Trophoblast cell (in vitro differentiated cells and primary cell): ENCODE measurements around the gene PEF1.

Experiments
- DNase-seq, 2 donors: peaks; one replicate each; pipeline ENCODE4 v3.0.0-alpha.2; 2016
- H2AFZ ChIP-seq: 2 replicates; pipeline ENCODE4 v1.6.1; 2013; ENCODE audit warnings: low read length, moderate library complexity, mild to moderate bottlenecking; ENCODE audit not compliant: insufficient read depth, poor library complexity
- H2AK5ac ChIP-seq: 2 replicates; pipeline ENCODE4 v1.6.1; 2013; ENCODE audit warnings: mild to moderate bottlenecking, low read length
- H2BK120ac ChIP-seq: 2 replicates; pipeline ENCODE4 v1.6.1; 2013; ENCODE audit warnings: low read length, mild to moderate bottlenecking, moderate library complexity; ENCODE audit not compliant: insufficient read depth, poor library complexity
- H2BK12ac ChIP-seq: 2 replicates; pipeline ENCODE4 v1.6.1; 2013; ENCODE audit warnings: mild to moderate bottlenecking, low read length, moderate library complexity
- H2BK5ac ChIP-seq: 2 replicates; pipeline ENCODE4 v1.6.1; 2013; ENCODE audit warnings: low read length, low read depth, moderate library complexity, mild to moderate bottlenecking; ENCODE audit not compliant: poor library complexity
- H3K14ac ChIP-seq: 2 replicates; pipeline ENCODE4 v1.6.1; 2013; ENCODE audit warnings: mild to moderate bottlenecking, low read length
- H3K18ac ChIP-seq: 2 replicates; pipeline ENCODE4 v1.6.1; 2013; ENCODE audit warnings: mild to moderate bottlenecking, low read length
- H3K23ac ChIP-seq: 2 replicates; pipeline ENCODE4 v1.6.1; 2013; ENCODE audit warnings: low read length
- H3K27ac ChIP-seq: 2 replicates; pipeline ENCODE4 v1.5.1; 2013; ENCODE audit warnings: low read depth, mild to moderate bottlenecking, inconsistent platforms, low read length, moderate library complexity
- H3K27me3 ChIP-seq: 2 replicates; pipeline ENCODE4 v1.6.1; 2013; ENCODE audit warnings: inconsistent platforms, mild to moderate bottlenecking, low read length, moderate library complexity; ENCODE audit not compliant: insufficient read depth
- H3K36me3 ChIP-seq, 2 experiments: 1 replicate in 1 of 2; 2 replicates in 1 of 2; pipeline ENCODE4 v1.6.1; 2013; ENCODE audit warnings: low read length in 2 of 2, mild to moderate bottlenecking in 2 of 2, moderate library complexity in 1 of 2; ENCODE audit not compliant: insufficient read depth in 2 of 2, control insufficient read depth in 1 of 2
- H3K4ac ChIP-seq: 2 replicates; pipeline ENCODE4 v1.6.1; 2013; ENCODE audit warnings: low read depth, mild to moderate bottlenecking, low read length, moderate library complexity
- H3K4me1 ChIP-seq, 2 experiments: 1 replicate in 1 of 2; 2 replicates in 1 of 2; pipeline ENCODE4 v1.6.1; 2013; ENCODE audit warnings: low read length in 2 of 2, mild to moderate bottlenecking in 2 of 2, moderate library complexity in 1 of 2; ENCODE audit not compliant: insufficient read depth in 2 of 2, control insufficient read depth in 1 of 2
- H3K4me2 ChIP-seq: 2 replicates; pipeline ENCODE4 v1.6.1; 2013; ENCODE audit warnings: inconsistent platforms, mild to moderate bottlenecking, low read length, moderate library complexity
- H3K4me3 ChIP-seq: 2 replicates; pipeline ENCODE4 v1.5.1; 2013; ENCODE audit warnings: mild to moderate bottlenecking, low read depth, low read length, inconsistent platforms
- H3K79me1 ChIP-seq: one replicate; pipeline ENCODE4 v1.6.1; 2013; ENCODE audit warnings: low read length
- H3K79me2 ChIP-seq: 2 replicates; pipeline ENCODE4 v1.6.1; 2013; ENCODE audit warnings: low read length, mild to moderate bottlenecking; ENCODE audit not compliant: control insufficient read depth, insufficient read depth, poor library complexity
- H3K9ac ChIP-seq: 2 replicates; pipeline ENCODE4 v1.6.1; 2013; ENCODE audit warnings: mild to moderate bottlenecking, low read length
- H3K9me3 ChIP-seq: 2 replicates; pipeline ENCODE4 v1.6.1; 2013; ENCODE audit warnings: low read depth, mild to moderate bottlenecking, control low read depth, inconsistent platforms, low read length; ENCODE audit not compliant: insufficient read depth
- H4K12ac ChIP-seq: 2 replicates; pipeline ENCODE4 v1.6.1; 2013; ENCODE audit warnings: low read depth, mild to moderate bottlenecking, low read length, moderate library complexity
- H4K8ac ChIP-seq: 2 replicates; pipeline ENCODE4 v1.6.1; 2013; ENCODE audit warnings: low read depth, mild to moderate bottlenecking, low read length, moderate library complexity
- H4K91ac ChIP-seq: one replicate; pipeline ENCODE4 v1.6.1; 2013; ENCODE audit warnings: low read depth, mild to moderate bottlenecking, low read length, moderate library complexity
- WGBS: extraction: QIAGEN DNeasy Blood & Tissue Kit; methylation state at CpG from one replicate; pipeline ENCODE4 v1.1.7; 2013; ENCODE audit warnings: missing lambda C conversion rate; ENCODE audit not compliant: insufficient read length, insufficient coverage; ENCODE audit errors: extremely low coverage; 5-methylcytosine and 5-hydroxymethylcytosine counted together

Gene PEF1

GRCh38 chr1:31609514-31610118 lies 35.1 kb downstream of the PEF1 start:
- no peak overlapping the region for H2BK120ac ChIP-seq
- no peak overlapping the region for H3K4me3 ChIP-seq
- no peak overlapping the region for H2AK5ac ChIP-seq
- H2BK12ac ChIP-seq = no peak overlapping the region
- H3K4ac ChIP-seq = no peak overlapping the region
- no peak overlapping the region for H4K8ac ChIP-seq
- no peak overlapping the region for H3K23ac ChIP-seq
- no peaks in the 10 kb centered on the region for H3K79me1 ChIP-seq
- H3K4me2 ChIP-seq = no peak overlapping the region
- no peak for DNase-seq
- no peak overlapping the region for H2BK5ac ChIP-seq
- no peak overlapping the region for H3K14ac ChIP-seq
- H3K27me3 ChIP-seq = no peaks in the 10 kb centered on the region
- H4K91ac ChIP-seq = no peak overlapping the region
- no CpG with 5 or more reads among the region's 1 CpG for WGBS
- no peaks in the 10 kb centered on the region for H3K9me3 ChIP-seq
- H3K79me2 ChIP-seq = no peaks in the 10 kb centered on the region
- no peak overlapping the region for H2AFZ ChIP-seq
- no peak overlapping the region for H3K27ac ChIP-seq
- no peak overlapping the region for H4K12ac ChIP-seq
- H3K36me3 ChIP-seq = no peaks in the 10 kb centered on the region
- H3K4me1 ChIP-seq = peaks cover 4 to 7% of the 10 kb centered on the region in 2 experiments
- no peak overlapping the region for H3K18ac ChIP-seq
- H3K9ac ChIP-seq = no peak overlapping the region

- Histone ChIP-seq H4K8ac (no peak overlapping the region), H3K4me2 (no peak overlapping the region), H2AK5ac (no peak overlapping the region), H2BK12ac (no peak overlapping the region), H2BK5ac (no peak overlapping the region), H2BK120ac (no peak overlapping the region), H3K9me3 (no peaks in the 10 kb centered on the region), H3K4me3 (no peak overlapping the region), H4K12ac (no peak overlapping the region), H3K18ac (no peak overlapping the region), H3K4me1 (no peaks in the 10 kb centered on the region), H3K79me1 (no peaks in the 10 kb centered on the region), H3K4ac (no peak overlapping the region), H3K14ac (no peak overlapping the region), H3K9ac (no peak overlapping the region), H4K91ac (no peak overlapping the region), H3K36me3 (no peaks in the 10 kb centered on the region), H3K23ac (no peak overlapping the region), H3K27me3 (no peaks in the 10 kb centered on the region), H3K79me2 (no peaks in the 10 kb centered on the region), H3K27ac (no peak overlapping the region), H2AFZ (no peak overlapping the region)
- DNase-seq = no peak
- no CpG with 5 or more reads among the region's 5 CpGs for WGBS
These were observed 37.3 kb downstream of the PEF1 start for GRCh38 chr1:31607360-31607759.

- no peak overlapping the region for H2AFZ ChIP-seq
- H4K12ac ChIP-seq = no peak overlapping the region
- H3K9ac ChIP-seq = no peak overlapping the region
- H2BK120ac ChIP-seq = no peak overlapping the region
- no peak overlapping the region for H3K23ac ChIP-seq
- no peaks in the 10 kb centered on the region for H3K79me2 ChIP-seq
- no peaks in the 10 kb centered on the region for H3K4me1 ChIP-seq
- H2BK12ac ChIP-seq = no peak overlapping the region
- no peaks in the 10 kb centered on the region for H3K79me1 ChIP-seq
- no peak overlapping the region for H3K14ac ChIP-seq
- no peaks in the 10 kb centered on the region for H3K36me3 ChIP-seq
- no peak overlapping the region for H2AK5ac ChIP-seq
- DNase-seq = peak in 1 of 2 donors; percentile 67
- H4K8ac ChIP-seq = no peak overlapping the region
- no peak overlapping the region for H4K91ac ChIP-seq
- no peak overlapping the region for H2BK5ac ChIP-seq
- H3K27me3 ChIP-seq = no peaks in the 10 kb centered on the region
- no peak overlapping the region for H3K4me2 ChIP-seq
- H3K4me3 ChIP-seq = no peak overlapping the region
- no peak overlapping the region for H3K18ac ChIP-seq
- WGBS = no CpG with 5 or more reads among the region's 4 CpGs
- H3K9me3 ChIP-seq = no peaks in the 10 kb centered on the region
- H3K4ac ChIP-seq = no peak overlapping the region
- no peak overlapping the region for H3K27ac ChIP-seq
These were observed 38.7 kb downstream of the PEF1 start for GRCh38 chr1:31605908-31606427.

GRCh38 chr1:31602081-31602480 lies 42.6 kb downstream of the PEF1 start:
- Histone ChIP-seq H3K18ac (no peak overlapping the region), H3K14ac (no peak overlapping the region), H3K79me1 (no peaks in the 10 kb centered on the region), H3K79me2 (no peaks in the 10 kb centered on the region), H4K8ac (no peak overlapping the region), H3K4me3 (no peak overlapping the region), H4K91ac (no peak overlapping the region), H3K4me2 (no peak overlapping the region), H3K9ac (no peak overlapping the region), H4K12ac (no peak overlapping the region), H3K27me3 (no peaks in the 10 kb centered on the region), H3K36me3 (no peaks in the 10 kb centered on the region), H3K23ac (no peak overlapping the region), H3K9me3 (no peaks in the 10 kb centered on the region), H3K4ac (no peak overlapping the region), H3K27ac (no peak overlapping the region), H2BK120ac (no peak overlapping the region), H3K4me1 (no peaks in the 10 kb centered on the region), H2BK12ac (no peak overlapping the region), H2AK5ac (no peak overlapping the region), H2AFZ (no peak overlapping the region), H2BK5ac (no peak overlapping the region)
- WGBS = no CpG with 5 or more reads among the region's 2 CpGs
- no peak for DNase-seq
